Smooth muscle cell (in vitro differentiated cells): Measurements from ENCODE around the gene TNRC6A. TPM values are rescaled to one million over a fixed set of nuclear protein-coding genes. Genes with fewer than 3 reads are reported as not detected.

Experiments
- polyA plus RNA-seq: library from polyadenylated mRNA; unstranded; fragments of >200 nt; fragmentation: Nextera tagmentation; extraction: Ambion mirVana; gene quantifications from 2 replicates; pipeline ENCODE4 v1.2.1, GENCODE V29; 2016
- total RNA-seq: library from RNA; depleted of rRNA; stranded (reverse); fragments of >200 nt; gene quantifications from 2 replicates; pipeline ENCODE4 v1.2.3, GENCODE V29; 2014

TNRC6A gene
- total and polyA plus RNA-seq, 2 experiments from 2014 or later: 14.6 to 30.3 TPM

Other genes starting within 250 kb of the TNRC6A start
- gene RBBP6, start 190.1 kb upstream of the TNRC6A start, total RNA-seq: 70.2 and 80.6 TPM in 2 replicates
- gene RBBP6, start 190.1 kb upstream of the TNRC6A start, polyA plus RNA-seq: 40.4 and 48.6 TPM in 2 replicates
- gene SLC5A11, start 116.3 kb downstream of the TNRC6A start, total RNA-seq: not detected in 2 replicates
- gene SLC5A11, start 116.3 kb downstream of the TNRC6A start, polyA plus RNA-seq: not detected in 2 replicates